A673 (cell line): ENCODE data around the gene SLC1A7. TPM values are rescaled to one million over a fixed set of nuclear protein-coding genes. Genes with fewer than 3 reads are reported as not detected.
"Not testable (repeated sequence)": the region's sequence is repeated elsewhere in the genome, so short reads cannot be mapped to it uniquely, and the experiment has no call there.

Experiments
- BruUV-seq: library from RNA; stranded (reverse); fragments of 400-500 nt; replicated peaks from 2 replicates; lab custom pipeline; 2021; lab: Mats Ljungman, UMichigan
- CTCF ChIA-PET: fragments of 300-600 bp; sonication (Branson Sonifier 250); formaldehyde crosslinking; loops from one replicate; lab custom pipeline; 2022; ENCODE audit warnings: antibody characterized with exemption; lab: Charles Lee
- POLR2A ChIA-PET: fragments of 300-600 bp; sonication (Branson Sonifier 250); formaldehyde crosslinking; loops from one replicate; lab custom pipeline; 2022; ENCODE audit warnings: antibody characterized with exemption; ENCODE audit not compliant: low non-redundant PET; lab: Charles Lee
- DNase-seq: peaks from one replicate; pipeline ENCODE4 v3.0.0-alpha.2; 2015; ENCODE audit warnings: low spot score
- H3K27ac ChIP-seq: fragments of 200-600 bp; sonication (generic); 2 replicates; pipeline ENCODE4 v1.5.1; 2016; ENCODE audit warnings: mixed run types, low read depth, mild to moderate bottlenecking, mixed read lengths, antibody characterized with exemption, low read length; ENCODE audit not compliant: poor library complexity, severe bottlenecking
- H3K27me3 ChIP-seq: fragments of 200-600 bp; sonication (generic); replicated peaks from 2 replicates; pipeline ENCODE4 v1.6.1; 2017; ENCODE audit warnings: mixed run types, low read depth, mild to moderate bottlenecking, mixed read lengths, antibody characterized with exemption, low read length; ENCODE audit not compliant: insufficient read depth, poor library complexity
- H3K36me3 ChIP-seq: fragments of 200-600 bp; sonication (generic); 2 replicates; pipeline ENCODE4 v1.6.1; 2016; ENCODE audit warnings: mixed run types, mild to moderate bottlenecking, mixed read lengths, antibody characterized with exemption, low read length; ENCODE audit not compliant: insufficient read depth, poor library complexity, severe bottlenecking
- H3K4me1 ChIP-seq: fragments of 200-600 bp; sonication (generic); 2 replicates; pipeline ENCODE4 v1.6.1; 2017; ENCODE audit warnings: mixed run types, mild to moderate bottlenecking, mixed read lengths, antibody characterized with exemption, low read length; ENCODE audit not compliant: insufficient read depth, poor library complexity, severe bottlenecking
- H3K4me3 ChIP-seq: fragments of 200-600 bp; sonication (generic); 2 replicates; pipeline ENCODE4 v1.5.1; 2016; ENCODE audit warnings: low read depth, mixed run types, mild to moderate bottlenecking, mixed read lengths, low read length; ENCODE audit not compliant: poor library complexity, severe bottlenecking
- H3K9me3 ChIP-seq: fragments of 200-600 bp; sonication (generic); 2 replicates; pipeline ENCODE4 v1.6.1; 2016; ENCODE audit warnings: mixed run types, low read depth, mild to moderate bottlenecking, mixed read lengths, antibody characterized with exemption, low read length; ENCODE audit not compliant: poor library complexity, severe bottlenecking
- EZH2 ChIP-seq: fragments of 200-600 bp; sonication (generic); IDR thresholded peaks from 2 replicates; pipeline ENCODE4 v1.6.1; 2017; ENCODE audit warnings: borderline replicate concordance, low read depth, mild to moderate bottlenecking, mixed read lengths, antibody characterized with exemption, low read length; ENCODE audit not compliant: poor library complexity, severe bottlenecking
- intact Hi-C: fragments of 100-400 bp; cut with micrococcal nuclease; formaldehyde crosslinking; loops from one replicate; pipeline ENCODE4 v1.10.0; 2022; ENCODE audit not compliant: unreplicated experiment
- total RNA-seq: library from RNA; stranded (reverse); gene quantifications from 2 replicates; pipeline ENCODE4 v1.2.3, GENCODE V29; 2021
- TF ChIP-seq, protein P1 (sequence below): fragments of 300-800, 200-600 bp; sonication (generic); conservative IDR thresholded peaks from 2 replicates; pipeline ENCODE4 v1.5.1; 2017; ENCODE audit warnings: low read depth, mild to moderate bottlenecking, antibody characterized with exemption, low read length, moderate library complexity, mixed read lengths

Gene SLC1A7
- total RNA-seq, 1 experiment from 2014 or later: not detected

DNA sequence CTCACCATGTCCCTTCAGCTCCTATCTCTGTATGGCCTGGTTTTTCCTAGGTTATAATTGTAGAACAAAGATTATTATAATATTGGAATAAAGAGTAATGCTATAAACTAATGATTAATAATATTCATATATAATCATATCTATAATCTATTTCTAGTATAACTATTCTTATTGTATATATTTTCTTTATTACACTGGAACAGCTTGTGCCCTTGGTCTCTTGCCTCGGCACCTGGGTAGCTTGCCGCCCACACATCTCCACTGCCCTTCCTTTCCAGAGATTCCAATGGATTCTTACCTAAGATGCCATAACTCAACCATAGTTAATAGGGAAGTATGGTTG, 43.5 kb upstream of the SLC1A7 start:
- H3K4me1 ChIP-seq, H3K27me3 ChIP-seq, H3K4me3 ChIP-seq, DNase-seq, H3K27ac ChIP-seq, H3K9me3 ChIP-seq, H3K36me3 ChIP-seq, POLR2A ChIA-PET, BruUV-seq: not testable (repeated sequence)
- CTCF ChIA-PET: interaction anchor here (0.7 to 0.8 kb wide), 2 partner anchors 10 to 281 kb away, joined by 3 read pairs; no protein-coding TSS in a partner anchor
- TF ChIP-seq, protein P1, sequence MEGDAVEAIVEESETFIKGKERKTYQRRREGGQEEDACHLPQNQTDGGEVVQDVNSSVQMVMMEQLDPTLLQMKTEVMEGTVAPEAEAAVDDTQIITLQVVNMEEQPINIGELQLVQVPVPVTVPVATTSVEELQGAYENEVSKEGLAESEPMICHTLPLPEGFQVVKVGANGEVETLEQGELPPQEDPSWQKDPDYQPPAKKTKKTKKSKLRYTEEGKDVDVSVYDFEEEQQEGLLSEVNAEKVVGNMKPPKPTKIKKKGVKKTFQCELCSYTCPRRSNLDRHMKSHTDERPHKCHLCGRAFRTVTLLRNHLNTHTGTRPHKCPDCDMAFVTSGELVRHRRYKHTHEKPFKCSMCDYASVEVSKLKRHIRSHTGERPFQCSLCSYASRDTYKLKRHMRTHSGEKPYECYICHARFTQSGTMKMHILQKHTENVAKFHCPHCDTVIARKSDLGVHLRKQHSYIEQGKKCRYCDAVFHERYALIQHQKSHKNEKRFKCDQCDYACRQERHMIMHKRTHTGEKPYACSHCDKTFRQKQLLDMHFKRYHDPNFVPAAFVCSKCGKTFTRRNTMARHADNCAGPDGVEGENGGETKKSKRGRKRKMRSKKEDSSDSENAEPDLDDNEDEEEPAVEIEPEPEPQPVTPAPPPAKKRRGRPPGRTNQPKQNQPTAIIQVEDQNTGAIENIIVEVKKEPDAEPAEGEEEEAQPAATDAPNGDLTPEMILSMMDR: 0 out of 2 replicates have a peak, but pooled peaks have one; percentile 27
- intact Hi-C loops: loop anchor here (5.0 to 10.0 kb wide), 3 partner anchors 121 to 484 kb away; partner anchors contain the start of genes PODN and ZYG11A

DNA sequence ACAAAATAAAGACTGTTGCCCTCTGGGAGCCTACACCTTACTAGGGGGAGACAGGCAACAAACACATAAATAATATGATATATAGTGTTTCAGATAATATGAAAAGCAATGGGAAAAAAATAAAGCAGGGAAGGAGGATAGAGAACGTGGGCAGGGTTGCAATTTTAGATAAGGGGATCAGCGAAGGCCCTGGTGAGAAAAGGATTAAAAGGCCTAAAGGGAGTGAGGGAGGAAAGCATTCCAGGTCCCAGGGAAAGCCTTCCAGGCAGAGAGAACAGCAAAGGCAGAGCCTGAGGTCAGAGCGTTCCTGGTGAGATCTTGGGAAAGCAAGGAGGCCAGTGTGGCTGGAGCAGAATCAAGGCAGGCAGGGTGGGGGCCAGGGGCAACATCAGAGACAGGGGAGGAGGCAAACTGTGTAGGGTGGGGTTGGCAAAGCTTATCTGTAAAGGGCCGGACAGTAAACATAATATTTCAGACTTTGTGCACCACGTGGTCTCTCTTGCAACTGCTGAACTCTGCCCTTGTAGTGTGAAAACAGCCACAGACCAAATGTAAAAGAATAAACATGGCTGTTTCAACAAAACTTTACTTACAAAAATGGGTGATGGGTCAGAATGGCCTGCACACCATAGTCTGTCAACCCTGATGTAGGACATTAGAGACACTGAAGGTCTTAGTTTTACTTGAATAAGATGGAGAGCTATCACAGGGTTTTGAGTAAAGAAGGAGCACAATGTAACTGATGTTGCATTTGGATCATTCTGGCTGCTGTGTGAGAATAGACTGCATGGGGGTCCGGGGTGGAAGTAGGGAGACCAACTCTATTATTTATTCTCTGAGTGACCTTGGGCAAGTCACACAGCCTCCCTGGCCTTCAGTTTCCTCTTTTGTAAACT, 40.9 kb upstream of the SLC1A7 start:
- ChIA-PET CTCF (interaction anchor here (0.6 to 0.8 kb wide), 2 partner anchors 278 to 282 kb away, joined by 3 read pairs; no protein-coding TSS in a partner anchor), POLR2A (no interaction called here)
- Histone ChIP-seq H3K4me3 (no peak overlapping the region), H3K27me3 (no peaks in the 10 kb centered on the region), H3K27ac (no peak overlapping the region), H3K4me1 (no peaks in the 10 kb centered on the region), H3K9me3 (no peaks in the 10 kb centered on the region), H3K36me3 (no peaks in the 10 kb centered on the region)
- DNase-seq: no peak
- TF ChIP-seq, protein P1: no peak
- no peak for TF ChIP-seq EZH2
- intact Hi-C loops: loop anchor here (5.0 to 10.0 kb wide), 3 partner anchors 119 to 339 kb away; partner anchors contain the start of genes PODN and ZYG11A
- BruUV-seq: no TSS peak

DNA sequence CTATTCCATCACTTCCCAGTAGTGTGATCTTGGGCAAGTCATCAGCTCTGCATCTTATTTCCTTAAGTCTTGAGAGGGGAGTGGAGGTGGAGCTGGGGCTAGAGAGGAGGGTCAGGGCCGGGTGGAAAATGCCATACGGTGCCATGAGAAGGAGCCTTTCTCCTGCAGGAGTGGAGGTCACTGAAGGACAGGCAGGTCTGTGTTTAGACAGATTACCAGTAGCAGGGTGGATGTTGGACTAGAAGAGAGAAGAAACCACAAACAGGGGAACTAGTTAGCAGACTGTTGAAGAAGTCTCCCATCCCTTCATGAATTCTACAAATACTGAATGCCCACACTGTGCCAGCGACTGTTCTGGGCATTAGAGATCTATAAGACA, 40.3 kb upstream of the SLC1A7 start:
- BruUV-seq: no TSS peak
- POLR2A ChIA-PET: no interaction called here
- H3K36me3 ChIP-seq: no peaks in the 10 kb centered on the region

More for the DNA sequence above, 40.3 kb upstream of the SLC1A7 start:
- Histone ChIP-seq H3K27me3 (no peaks in the 10 kb centered on the region), H3K9me3 (no peaks in the 10 kb centered on the region), H3K4me1 (no peaks in the 10 kb centered on the region), H3K4me3 (no peak overlapping the region), H3K27ac (no peak overlapping the region)
- no peak for DNase-seq
- no peak for TF ChIP-seq EZH2
- TF ChIP-seq, protein P1: no peak
- CTCF ChIA-PET: interaction anchor here (0.8 kb wide), 1 partner anchor 281 kb away, joined by 3 read pairs; no protein-coding TSS in a partner anchor
- intact Hi-C loops: loop anchor here (5.0 to 10.0 kb wide), 3 partner anchors 118 to 338 kb away; partner anchors contain the start of genes PODN and ZYG11A
